Right lobe of liver (tissue), 4 donors: ENCODE data around the gene SH3GL1.

Experiments
- POLR2A ChIP-seq: fragments of 450-650 bp; IDR thresholded peaks from one replicate; pipeline ENCODE4 v1.6.1; 2017; ENCODE audit warnings: antibody characterized with exemption, mild to moderate bottlenecking
- TF ChIP-seq, protein P1 (sequence below), 4 donors: fragments of 200-600 bp in 3 of 4; fragments of 450-650 bp in 1 of 4; IDR thresholded peaks; one replicate each; pipeline versions ENCODE4 v1.5.1 to v1.8.0; 2016 to 2022; ENCODE audit warnings: antibody characterized with exemption in 4 of 4, mild to moderate bottlenecking in 2 of 4
- donor health status: DM: no; HTN: no; CAD: no.
- donor health status: DM: no; HTN: no; CAD: no.
- donor health status: DM: no; HTN: yes; CAD: no.

GRCh38 chr19:4357921-4358326 is 42.4 kb downstream of the SH3GL1 start:
- TF ChIP-seq, protein P1, sequence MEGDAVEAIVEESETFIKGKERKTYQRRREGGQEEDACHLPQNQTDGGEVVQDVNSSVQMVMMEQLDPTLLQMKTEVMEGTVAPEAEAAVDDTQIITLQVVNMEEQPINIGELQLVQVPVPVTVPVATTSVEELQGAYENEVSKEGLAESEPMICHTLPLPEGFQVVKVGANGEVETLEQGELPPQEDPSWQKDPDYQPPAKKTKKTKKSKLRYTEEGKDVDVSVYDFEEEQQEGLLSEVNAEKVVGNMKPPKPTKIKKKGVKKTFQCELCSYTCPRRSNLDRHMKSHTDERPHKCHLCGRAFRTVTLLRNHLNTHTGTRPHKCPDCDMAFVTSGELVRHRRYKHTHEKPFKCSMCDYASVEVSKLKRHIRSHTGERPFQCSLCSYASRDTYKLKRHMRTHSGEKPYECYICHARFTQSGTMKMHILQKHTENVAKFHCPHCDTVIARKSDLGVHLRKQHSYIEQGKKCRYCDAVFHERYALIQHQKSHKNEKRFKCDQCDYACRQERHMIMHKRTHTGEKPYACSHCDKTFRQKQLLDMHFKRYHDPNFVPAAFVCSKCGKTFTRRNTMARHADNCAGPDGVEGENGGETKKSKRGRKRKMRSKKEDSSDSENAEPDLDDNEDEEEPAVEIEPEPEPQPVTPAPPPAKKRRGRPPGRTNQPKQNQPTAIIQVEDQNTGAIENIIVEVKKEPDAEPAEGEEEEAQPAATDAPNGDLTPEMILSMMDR (IDR thresholded peaks at IDR 0.05), result no peak
- TF ChIP-seq POLR2A, result no peak
